ENCODE results near the gene CMIP.

Gene CMIP

DNA sequence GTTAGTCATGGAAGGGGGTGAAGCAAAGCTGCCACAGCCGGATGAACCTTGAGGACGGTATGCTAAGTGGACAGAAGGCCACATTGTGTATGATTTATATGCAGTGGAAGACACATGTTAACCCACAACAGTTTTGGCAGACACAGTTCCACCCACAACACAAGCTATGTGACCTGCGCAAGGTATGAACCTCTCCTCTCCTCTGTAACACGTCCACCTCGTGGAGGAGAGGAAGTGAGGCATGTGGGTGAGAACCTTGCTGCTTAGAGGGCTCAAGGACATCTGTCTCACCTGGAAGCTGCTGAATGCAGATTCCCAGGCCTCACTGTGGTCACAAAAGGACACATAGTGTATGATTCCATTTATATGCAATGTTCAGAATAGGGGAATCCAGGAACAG lies 198.3 kb downstream of the CMIP start:
- Mint-ChIP-seq H3K4me3 (no peak overlapping the region), H3K36me3 (ENCODE audit: low read depth) (peaks cover 6% of the 10 kb centered on the region), H3K27ac (no peak overlapping the region), H3K9me3 (no peaks in the 10 kb centered on the region), H3K27me3 (no peaks in the 10 kb centered on the region), H3K4me1 (ENCODE audit: low read depth) (peaks cover 13% of the 10 kb centered on the region)
- no peak for DNase-seq

DNA sequence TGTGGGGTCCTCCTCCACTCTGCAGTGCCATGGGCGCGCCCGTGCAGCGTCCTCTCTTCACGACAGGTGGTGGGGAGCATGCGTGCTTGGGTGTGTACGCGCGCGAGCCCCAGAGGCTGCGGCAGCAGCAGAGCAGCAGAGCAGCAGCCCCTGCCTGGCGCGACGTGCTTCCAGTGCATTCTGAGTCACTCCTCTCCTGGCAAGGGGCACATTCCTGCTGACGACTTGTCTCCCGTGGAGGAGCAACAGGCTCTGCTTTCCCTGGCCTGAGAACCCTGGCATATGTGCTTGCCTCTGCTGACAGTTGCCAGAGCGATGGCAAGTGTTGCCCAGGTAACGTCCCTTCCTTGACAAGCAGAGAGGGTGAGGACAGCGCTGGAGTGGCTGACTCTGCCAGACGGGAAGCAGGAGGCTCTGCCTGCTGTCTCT lies 200.7 kb downstream of the CMIP start:
- DNase-seq, result no peak
- Mint-ChIP-seq H3K27ac (no peak overlapping the region), H3K4me1 (ENCODE audit: low read depth) (peaks cover 17% of the 10 kb centered on the region), H3K9me3 (no peaks in the 10 kb centered on the region), H3K36me3 (ENCODE audit: low read depth) (peaks cover 6% of the 10 kb centered on the region), H3K4me3 (no peak overlapping the region), H3K27me3 (no peaks in the 10 kb centered on the region)

DNA sequence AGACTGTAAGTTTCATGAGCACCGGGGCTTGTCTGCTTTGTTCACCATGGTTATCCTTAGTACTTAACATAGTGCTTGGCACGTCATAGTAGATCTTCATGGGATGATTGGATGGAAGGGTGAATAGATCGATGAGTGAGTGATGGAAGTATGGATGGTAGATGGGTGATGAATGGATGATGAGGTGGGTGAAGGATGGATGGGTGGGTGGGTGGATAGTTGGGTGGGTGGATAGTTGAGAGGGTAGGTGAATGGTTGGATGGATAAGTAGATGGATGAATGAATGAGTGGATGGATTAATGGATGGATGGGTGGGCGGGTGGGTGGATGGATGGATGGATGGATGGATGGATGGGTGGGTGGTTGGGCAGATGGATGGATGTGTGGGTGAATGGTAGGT lies 201.3 kb downstream of the CMIP start:
- peaks cover 17% of the 10 kb centered on the region for H3K4me1 Mint-ChIP-seq (ENCODE audit: low read depth)
- no peak overlapping the region for H3K27ac Mint-ChIP-seq
- H3K4me3 Mint-ChIP-seq, result no peak overlapping the region
- H3K36me3 Mint-ChIP-seq (ENCODE audit: low read depth), result peaks cover 6% of the 10 kb centered on the region
- H3K27me3 Mint-ChIP-seq, result no peaks in the 10 kb centered on the region
- H3K9me3 Mint-ChIP-seq, result no peaks in the 10 kb centered on the region
- DNase-seq, result no peak

DNA sequence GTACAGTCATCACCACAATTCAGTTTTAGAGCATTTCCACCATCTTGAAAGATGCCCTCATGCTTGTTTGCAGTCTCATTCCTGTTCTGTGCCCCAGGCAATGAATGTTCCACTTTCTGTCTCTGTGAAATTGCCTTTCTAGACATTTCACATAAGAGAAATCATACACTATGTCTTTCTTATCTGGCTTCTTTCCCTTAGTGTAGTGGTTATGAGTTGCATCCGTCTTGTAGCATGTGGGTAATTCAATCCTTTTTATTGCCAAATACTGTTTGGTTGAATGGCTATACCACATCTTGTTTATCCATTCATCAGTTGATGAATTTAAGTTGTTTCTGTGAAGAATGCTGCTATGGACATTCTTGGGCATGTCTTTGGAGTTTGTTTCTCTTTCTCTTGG lies 202.0 kb downstream of the CMIP start:
- Mint-ChIP-seq H3K4me1 (ENCODE audit: low read depth) (peaks cover 17% of the 10 kb centered on the region), H3K4me3 (no peak overlapping the region), H3K27ac (no peak overlapping the region), H3K9me3 (no peaks in the 10 kb centered on the region), H3K36me3 (ENCODE audit: low read depth) (peaks cover 4% of the 10 kb centered on the region), H3K27me3 (no peaks in the 10 kb centered on the region)
- no peak for DNase-seq

DNA sequence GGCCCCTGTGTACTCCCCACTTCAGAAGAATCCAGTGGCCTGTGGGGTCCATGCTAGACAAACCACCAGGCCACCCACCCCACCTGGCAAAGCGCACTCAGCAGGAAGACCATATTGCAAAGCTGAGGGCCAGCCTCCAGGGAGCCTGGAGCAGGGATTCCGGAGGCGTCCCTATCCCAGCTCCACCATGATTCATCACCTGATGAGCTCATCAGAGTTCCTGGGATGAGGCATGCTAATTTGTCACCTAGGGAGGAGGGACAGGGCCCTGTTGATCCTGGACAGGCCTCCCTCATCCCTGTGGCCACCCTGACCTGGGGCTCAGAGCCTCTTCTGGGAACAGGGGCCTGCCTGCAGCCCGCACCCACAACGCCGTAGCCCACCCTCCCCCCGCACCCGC lies 202.9 kb downstream of the CMIP start:
- H3K27me3 Mint-ChIP-seq, result no peaks in the 10 kb centered on the region
- no peak for DNase-seq
- H3K4me1 Mint-ChIP-seq (ENCODE audit: low read depth), result peaks cover 11% of the 10 kb centered on the region
- H3K36me3 Mint-ChIP-seq (ENCODE audit: low read depth), result peaks cover 7% of the 10 kb centered on the region
- no peak overlapping the region for H3K27ac Mint-ChIP-seq
- H3K4me3 Mint-ChIP-seq, result no peak overlapping the region
- H3K9me3 Mint-ChIP-seq, result no peaks in the 10 kb centered on the region

DNA sequence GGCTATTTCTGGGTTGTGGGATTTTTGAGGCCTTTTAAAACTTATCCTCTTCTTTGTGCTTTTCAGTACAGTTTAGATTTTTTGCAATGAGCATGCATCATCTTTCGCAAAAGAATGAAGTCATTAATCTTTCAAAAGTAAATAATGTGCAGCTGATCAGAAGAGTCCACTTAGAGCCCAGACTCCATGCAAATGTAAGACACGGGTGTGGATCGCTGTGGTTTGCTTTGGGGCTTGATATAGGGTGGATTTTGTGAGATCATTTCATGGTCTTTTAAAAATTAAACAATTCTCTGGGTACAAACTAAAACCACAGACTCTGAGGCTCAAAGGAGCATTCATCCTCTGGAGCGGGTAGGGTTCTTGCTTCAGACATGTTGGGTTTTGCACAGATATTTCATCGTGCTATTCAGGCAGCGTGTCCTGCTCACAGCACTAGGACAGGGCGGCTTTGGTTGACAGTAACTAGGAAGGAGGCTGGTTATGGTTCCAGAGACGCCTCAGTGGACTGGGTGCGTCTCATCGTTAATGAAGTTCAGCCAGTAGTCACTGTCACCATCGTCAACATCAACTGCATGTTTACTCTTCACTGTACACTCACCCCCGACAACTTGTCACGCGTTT lies 205.1 kb downstream of the CMIP start:
- H3K4me1 Mint-ChIP-seq (ENCODE audit: low read depth), result peaks cover 6% of the 10 kb centered on the region
- H3K36me3 Mint-ChIP-seq (ENCODE audit: low read depth), result peaks cover 18% of the 10 kb centered on the region
- no peak for DNase-seq
- H3K27me3 Mint-ChIP-seq, result no peaks in the 10 kb centered on the region
- H3K4me3 Mint-ChIP-seq, result no peak overlapping the region
- no peak overlapping the region for H3K27ac Mint-ChIP-seq
- H3K9me3 Mint-ChIP-seq, result no peaks in the 10 kb centered on the region

DNA sequence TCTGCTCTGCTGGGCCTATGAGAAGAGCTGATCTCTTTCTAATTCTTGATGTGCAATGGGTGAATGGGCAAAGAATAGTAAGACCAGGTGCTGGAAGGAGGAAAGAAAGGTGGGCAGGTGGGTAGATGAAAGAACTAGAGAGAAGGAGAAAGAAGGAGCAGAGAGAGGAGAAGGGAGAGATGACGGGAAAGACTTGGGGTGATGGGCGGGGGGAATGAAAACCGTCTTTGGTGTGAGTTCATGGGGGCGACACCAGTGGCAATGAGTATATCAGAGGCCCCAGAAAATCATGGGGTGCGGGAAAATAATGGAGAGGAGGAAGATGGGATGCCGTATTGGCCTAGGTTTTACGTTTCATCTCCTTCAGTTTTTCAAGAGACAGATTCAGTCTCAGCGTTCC lies 205.7 kb downstream of the CMIP start:
- Mint-ChIP-seq H3K4me3 (no peak overlapping the region), H3K4me1 (ENCODE audit: low read depth) (peaks cover 6% of the 10 kb centered on the region), H3K9me3 (no peaks in the 10 kb centered on the region), H3K36me3 (ENCODE audit: low read depth) (peaks cover 20% of the 10 kb centered on the region), H3K27me3 (no peaks in the 10 kb centered on the region), H3K27ac (no peak overlapping the region)
- no peak for DNase-seq

DNA sequence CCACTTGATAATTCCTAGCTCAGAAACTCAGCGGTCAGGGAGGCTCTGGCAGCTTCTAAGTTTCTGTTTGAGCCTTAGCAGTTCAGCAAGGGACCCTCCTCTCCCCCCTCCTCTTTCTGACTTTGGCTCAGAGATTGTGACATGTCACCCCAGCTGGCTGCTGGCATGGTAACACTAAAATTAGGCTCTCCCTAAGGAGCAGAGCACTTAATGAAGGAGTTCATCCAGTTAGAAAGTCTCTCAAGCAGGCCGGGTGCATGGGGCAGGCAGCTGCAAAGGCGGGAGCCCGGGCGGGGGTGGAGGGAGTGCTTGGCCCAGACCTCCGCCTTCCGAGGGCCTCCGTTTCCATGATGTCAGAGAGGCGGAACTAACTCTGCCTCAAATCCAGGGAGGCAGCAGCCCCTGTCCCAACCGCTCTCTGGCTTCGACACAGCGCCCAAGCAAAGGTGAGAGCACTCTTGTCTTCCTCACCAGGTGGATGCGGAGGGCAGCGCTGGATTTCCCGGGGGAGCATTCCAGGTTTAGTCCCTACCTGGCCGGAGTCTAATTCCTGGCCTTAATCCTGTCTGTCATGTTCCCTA lies 206.5 kb downstream of the CMIP start:
- Mint-ChIP-seq H3K4me3 (no peak overlapping the region), H3K9me3 (no peaks in the 10 kb centered on the region), H3K27ac (no peak overlapping the region), H3K4me1 (ENCODE audit: low read depth) (peaks cover 6% of the 10 kb centered on the region), H3K36me3 (ENCODE audit: low read depth) (peaks cover 23% of the 10 kb centered on the region), H3K27me3 (no peaks in the 10 kb centered on the region)
- DNase-seq, result no peak

DNA sequence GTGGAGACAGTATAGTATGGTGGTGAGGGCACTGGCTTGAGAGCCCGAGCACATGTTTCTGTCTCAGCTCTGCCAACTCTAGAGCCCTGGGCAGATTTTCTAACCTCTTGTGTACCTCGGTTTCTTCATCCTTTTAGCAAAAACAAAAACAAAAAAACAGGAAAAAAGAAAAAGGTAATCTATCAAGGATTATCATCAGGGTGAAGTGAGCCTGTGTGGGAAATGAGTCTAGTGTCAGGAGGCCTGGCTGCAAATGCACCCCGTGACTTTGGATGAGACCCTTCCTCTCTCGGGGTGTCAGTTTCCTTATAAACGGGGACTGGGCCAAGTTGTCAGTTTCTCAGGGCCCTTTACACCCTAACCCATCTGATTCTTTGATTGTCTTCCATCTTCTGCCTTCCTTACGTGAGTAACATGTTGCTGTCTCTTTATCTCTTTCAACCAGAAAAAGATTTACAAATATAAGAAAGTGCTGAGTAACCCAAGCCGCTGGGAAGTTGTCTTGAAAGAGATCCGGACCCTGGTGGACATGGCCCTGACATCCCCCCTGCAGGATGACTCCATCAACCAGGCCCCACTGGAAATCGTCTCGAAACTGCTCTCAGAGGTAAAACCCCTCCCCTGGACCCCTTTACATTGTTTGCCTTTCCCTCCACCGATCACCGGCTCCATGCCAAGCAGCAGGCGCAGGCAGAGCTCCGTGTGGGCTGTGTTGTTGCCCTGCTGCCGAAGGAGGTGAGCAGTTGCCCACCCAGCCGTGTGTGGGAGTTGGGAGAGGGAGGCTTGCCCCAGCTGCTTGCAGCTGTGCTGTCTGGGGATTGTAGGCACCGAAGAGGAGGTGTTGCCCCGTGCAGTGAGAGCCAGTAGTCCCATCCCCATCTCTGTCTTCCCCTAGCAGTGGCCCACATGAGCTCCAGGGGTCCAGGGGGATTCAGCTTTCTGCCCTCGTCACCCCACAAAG lies 207.4 kb downstream of the CMIP start:
- no peaks in the 10 kb centered on the region for H3K27me3 Mint-ChIP-seq

DNA sequence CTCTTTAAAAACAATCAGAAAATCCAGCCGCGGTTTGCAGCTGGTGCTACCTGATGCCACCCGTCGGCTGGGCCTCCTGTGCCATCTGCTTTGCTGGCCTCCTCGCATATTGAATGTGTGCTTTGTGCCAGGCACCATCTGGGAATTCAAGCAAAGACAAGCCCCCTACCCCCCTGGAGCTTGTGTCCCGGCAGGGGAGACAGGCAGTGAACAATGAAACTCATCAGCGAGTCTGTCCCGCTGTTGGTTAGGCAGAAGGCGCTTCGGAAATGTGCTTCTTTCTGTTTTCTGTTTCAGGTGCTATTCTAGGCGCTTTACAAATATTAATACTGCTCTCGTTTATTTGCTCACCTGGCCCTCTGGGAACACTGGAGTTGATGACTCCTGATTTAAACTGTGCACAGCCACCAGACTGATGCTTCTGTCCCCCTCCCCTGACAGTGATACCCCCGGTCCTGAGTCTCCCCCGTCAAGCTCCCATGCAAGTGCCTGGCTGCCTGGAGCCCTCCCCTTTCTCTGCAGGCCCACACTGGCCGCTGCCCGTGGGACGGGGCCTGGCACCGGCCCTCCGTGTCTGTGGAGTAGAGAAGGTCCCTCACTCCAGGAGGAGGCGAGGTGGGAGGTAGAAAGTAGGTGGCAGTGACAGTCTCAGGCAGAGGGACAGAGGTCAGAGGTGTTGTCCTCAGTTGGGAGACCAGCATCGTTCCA lies 208.3 kb downstream of the CMIP start:
- Mint-ChIP-seq H3K4me3 (no peak overlapping the region), H3K36me3 (ENCODE audit: low read depth) (peaks cover 37% of the 10 kb centered on the region), H3K27me3 (no peaks in the 10 kb centered on the region), H3K9me3 (no peaks in the 10 kb centered on the region), H3K27ac (no peak overlapping the region), H3K4me1 (ENCODE audit: low read depth) (peaks cover 4% of the 10 kb centered on the region)
- no peak for DNase-seq

More for the DNA sequence above, 207.4 kb downstream of the CMIP start:
- H3K36me3 Mint-ChIP-seq (ENCODE audit: low read depth), result peaks cover 28% of the 10 kb centered on the region
- no peak for DNase-seq
- H3K4me1 Mint-ChIP-seq (ENCODE audit: low read depth), result peaks cover 6% of the 10 kb centered on the region
- no peaks in the 10 kb centered on the region for H3K9me3 Mint-ChIP-seq
- H3K4me3 Mint-ChIP-seq, result no peak overlapping the region
- peak overlapping the region; percentile 26 for H3K27ac Mint-ChIP-seq

DNA sequence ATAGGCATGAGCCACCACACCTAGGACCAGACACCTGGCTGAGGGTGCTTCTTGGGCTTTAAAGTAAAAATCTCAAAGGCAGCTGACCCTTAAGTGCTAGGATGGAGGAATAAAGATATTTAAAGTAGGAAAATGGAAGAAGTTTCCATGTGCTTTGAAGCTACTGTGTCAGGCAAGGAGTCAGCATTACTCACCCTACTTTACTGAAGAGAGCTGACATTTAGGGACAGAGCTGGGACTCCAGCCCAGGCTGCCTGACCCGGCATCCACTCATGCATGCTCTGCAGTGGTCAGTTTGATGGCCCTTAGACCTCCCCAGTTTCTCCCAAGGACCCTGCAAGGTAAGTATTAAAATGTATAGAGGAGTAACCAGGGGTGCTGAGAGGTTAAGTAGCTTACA lies 209.7 kb downstream of the CMIP start:
- H3K4me1 Mint-ChIP-seq (ENCODE audit: low read depth), result no peaks in the 10 kb centered on the region
- no peak overlapping the region for H3K4me3 Mint-ChIP-seq
- no peaks in the 10 kb centered on the region for H3K27me3 Mint-ChIP-seq
- H3K9me3 Mint-ChIP-seq, result no peaks in the 10 kb centered on the region
- no peak for DNase-seq
- H3K36me3 Mint-ChIP-seq (ENCODE audit: low read depth), result peaks cover 48% of the 10 kb centered on the region
- H3K27ac Mint-ChIP-seq, result no peak overlapping the region

DNA sequence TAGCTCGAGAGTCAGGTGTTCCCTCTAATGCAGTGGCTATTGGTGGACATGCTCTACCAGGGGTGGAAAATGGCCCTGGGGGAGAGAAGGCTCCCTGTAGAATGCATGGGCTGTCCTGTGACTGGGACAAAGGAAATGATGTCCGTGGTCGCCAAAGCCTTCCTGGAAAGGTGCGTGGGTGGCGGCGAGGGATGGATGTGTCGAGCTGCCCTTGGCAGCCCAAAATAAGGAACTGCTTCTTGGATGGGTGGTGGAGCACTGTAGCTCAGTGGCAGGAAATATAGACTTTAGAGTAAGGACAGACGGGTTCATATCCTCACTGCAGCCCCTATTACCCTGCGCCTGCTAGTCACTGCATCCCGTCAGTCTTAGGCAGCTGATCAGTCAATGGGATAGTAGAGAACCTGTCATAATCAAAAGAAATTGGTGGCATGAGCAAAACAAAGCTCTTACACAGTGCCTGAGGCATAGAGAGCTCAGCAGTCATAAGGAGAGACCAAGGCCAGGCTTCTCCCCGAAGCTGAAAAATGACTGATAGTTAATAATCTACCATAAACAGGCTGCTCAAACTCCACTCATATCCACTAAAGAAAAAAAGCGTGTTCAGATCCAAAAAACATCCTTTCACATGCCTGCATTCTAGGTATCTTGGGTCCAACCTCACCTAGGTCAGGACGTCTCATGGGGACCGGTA lies 211.0 kb downstream of the CMIP start:
- DNase-seq, result no peak
- Mint-ChIP-seq H3K9me3 (no peaks in the 10 kb centered on the region), H3K36me3 (ENCODE audit: low read depth) (peaks cover 57% of the 10 kb centered on the region), H3K4me3 (no peak overlapping the region), H3K27ac (peak overlapping the region; percentile 14), H3K4me1 (ENCODE audit: low read depth) (no peaks in the 10 kb centered on the region), H3K27me3 (no peaks in the 10 kb centered on the region)

DNA sequence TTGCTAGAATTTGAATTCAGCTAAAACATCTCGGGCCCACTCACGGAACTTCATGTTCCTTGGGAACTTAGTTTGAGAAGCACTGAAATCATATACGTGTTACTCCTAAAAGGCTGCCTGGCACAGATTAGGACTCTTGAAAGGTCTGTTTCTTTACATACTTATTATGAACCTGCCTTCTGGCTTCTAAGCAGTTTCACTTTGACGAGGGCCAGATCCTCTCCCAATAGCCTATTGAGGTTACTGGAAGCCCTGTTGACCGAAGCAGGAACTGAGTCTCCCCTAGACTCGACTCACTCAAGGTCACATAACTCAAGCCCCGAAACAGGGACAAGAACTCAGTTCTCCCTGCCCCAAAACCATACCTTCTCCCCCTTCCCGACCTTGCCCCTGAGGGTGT lies 212.6 kb downstream of the CMIP start:
- no peak for DNase-seq
- no peak overlapping the region for H3K4me3 Mint-ChIP-seq
- no peaks in the 10 kb centered on the region for H3K9me3 Mint-ChIP-seq
- H3K27ac Mint-ChIP-seq, result peak overlapping the region; percentile 3
- no peaks in the 10 kb centered on the region for H3K27me3 Mint-ChIP-seq
- H3K36me3 Mint-ChIP-seq (ENCODE audit: low read depth), result peaks cover 61% of the 10 kb centered on the region
- H3K4me1 Mint-ChIP-seq (ENCODE audit: low read depth), result no peaks in the 10 kb centered on the region

DNA sequence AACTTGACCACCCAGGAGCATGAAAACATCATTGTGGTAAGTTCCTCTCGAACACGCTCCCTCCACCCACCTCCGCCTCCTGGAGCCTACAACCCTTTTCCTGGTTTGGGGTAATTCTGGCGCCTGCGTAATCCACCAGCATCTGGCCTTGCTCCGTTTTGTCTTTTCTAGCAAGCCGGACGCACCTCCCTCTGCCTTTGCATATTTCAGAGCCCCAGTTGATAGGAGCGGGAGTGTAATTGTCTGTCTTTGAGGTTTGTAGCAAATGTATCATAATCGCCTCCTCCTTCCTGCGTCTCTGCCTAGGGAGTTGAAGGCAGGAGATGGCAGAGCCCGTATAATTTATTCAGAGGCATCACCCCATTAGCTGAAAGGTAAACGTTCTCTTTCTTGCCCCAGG lies 213.2 kb downstream of the CMIP start:
- H3K36me3 Mint-ChIP-seq (ENCODE audit: low read depth), result peaks cover 61% of the 10 kb centered on the region
- H3K27ac Mint-ChIP-seq, result peak overlapping the region; percentile 3
- H3K27me3 Mint-ChIP-seq, result no peaks in the 10 kb centered on the region
- H3K9me3 Mint-ChIP-seq, result no peaks in the 10 kb centered on the region
- no peaks in the 10 kb centered on the region for H3K4me1 Mint-ChIP-seq (ENCODE audit: low read depth)
- no peak overlapping the region for H3K4me3 Mint-ChIP-seq
- no peak for DNase-seq
